HG03060 (cell line): Measurements from ENCODE around the gene SNAP47.

Experiments used
- ATAC-seq: cut with Tn5 transposase; IDR thresholded peaks from one replicate; pipeline ENCODE4 v1.9.1; 2021; ENCODE audit warnings: low read depth, moderate number of reproducible peaks; ENCODE audit not compliant: unreplicated experiment

SNAP47 gene

GRCh38 chr1:227748496-227749182 is 13.4 kb downstream of the SNAP47 start:
- ATAC-seq = no peak

GRCh38 chr1:227749225-227749624 is 14.0 kb downstream of the SNAP47 start:
- ATAC-seq = no peak

- ATAC-seq = no peak
Measured at GRCh38 chr1:227749916-227750710, 14.9 kb downstream of the SNAP47 start.

DNA sequence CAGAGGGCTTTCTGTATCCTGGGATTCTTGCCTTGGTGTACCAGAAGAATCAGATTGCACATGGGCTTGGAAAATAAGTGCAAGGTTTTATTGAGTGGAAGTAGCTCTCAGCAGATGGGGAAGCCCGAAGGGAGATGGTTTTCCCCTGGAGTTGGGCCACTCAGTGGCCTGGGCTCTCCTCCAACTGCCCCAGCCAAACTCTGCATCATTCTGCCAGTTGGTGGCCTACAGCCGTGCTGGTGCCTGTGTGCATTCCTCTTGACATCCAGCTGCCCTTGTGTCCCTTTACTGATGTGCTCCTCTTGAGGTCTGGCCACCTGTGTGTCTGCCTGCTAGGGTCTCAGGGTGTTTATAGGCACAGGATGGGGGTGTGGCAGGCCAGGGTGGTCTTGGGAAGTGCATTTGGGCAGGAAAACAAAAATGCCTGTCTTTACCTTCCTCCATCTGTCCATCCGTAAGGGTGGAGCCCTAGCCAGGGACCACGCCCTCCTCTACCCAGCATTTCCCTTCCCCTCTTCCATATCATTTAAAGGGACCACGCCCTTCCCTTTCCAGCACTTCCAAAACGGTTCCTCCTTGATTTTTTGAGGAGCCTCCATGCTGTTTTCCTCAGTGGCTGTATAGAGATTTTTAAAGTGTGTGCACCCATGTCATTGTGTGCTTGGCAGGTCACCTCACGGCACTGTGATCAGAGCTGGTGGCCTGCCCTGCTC is 18.9 kb downstream of the SNAP47 start:
- ATAC-seq = no peak

DNA sequence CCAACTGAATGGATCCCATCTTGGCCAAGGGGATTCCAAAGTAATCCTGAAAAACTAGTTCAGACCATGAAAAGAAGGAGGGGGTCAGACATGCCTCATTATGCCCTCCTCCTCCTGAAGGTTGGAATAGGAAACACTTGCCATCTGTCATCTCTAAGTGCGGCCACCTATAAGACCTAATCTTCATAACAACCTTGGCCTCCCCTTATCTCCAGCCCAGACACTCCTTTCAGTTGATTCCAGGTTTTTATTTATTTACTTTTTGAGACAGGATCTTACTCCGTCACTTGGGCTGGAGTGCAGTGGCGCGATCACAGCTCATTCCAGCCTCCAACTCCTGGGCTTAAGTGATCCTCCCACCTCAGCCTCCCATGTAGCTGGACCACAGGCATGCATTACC is 19.7 kb downstream of the SNAP47 start:
- ATAC-seq = no peak

DNA sequence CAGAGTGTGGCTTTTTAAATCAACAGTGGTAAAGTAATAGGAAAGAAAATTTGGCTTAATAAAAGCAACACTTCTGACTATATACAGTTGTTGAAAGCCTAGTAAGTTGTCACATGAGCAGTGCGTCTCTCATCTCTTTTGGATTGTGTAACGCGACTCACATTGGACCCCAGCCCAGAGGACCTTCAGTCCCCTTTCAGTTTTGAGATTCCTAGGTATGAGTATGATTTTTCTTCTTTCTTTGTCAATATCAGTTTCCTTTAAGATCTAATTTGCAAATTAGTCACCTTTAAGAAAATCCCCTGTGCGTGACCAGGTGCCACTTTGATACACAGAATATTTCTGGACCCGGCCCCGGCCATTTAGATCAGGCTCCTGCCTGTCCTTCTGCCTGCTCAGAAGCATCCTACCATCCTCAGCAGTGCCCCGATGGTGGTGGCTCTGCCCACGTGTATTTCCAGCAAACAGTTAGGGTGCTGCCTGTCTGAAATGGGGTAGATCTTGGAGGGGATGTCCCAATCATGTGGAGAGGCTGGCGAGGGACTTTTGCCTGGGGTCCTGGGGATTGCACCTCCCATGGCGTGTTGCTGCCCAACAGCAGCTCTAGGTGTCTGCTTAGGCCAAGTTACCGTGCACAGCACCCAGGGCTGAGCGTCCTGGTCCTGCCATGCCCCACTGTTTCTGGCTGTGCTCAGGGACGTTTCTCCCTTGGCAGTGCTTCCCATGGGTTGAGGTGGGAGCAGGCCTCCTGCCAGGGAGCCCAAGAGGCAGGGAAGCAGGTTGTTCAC is 21.1 kb downstream of the SNAP47 start:
- no peak for ATAC-seq

- ATAC-seq = no peak
Measured at GRCh38 chr1:227757781-227758180, 22.5 kb downstream of the SNAP47 start.

DNA sequence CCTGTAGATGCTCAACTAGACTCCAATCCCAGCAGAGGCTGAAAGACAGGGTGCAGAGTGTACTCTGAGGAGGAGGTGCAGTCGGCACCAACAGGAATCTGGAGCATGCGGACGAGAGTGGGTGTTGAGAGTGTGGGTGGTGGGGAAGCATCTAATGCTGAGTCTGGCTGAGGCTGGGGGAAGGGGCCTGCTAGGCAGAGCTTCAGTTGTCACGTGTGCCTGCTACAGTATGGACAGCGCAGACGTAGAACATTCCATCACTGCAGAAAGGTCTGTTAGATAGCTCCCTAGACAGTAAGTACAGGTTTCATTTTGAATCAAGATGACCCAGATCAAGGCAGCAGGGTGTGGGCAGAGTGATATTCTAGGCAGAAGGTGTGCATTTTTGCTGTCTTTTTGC is 23.1 kb downstream of the SNAP47 start:
- peak; percentile 61 for ATAC-seq

DNA sequence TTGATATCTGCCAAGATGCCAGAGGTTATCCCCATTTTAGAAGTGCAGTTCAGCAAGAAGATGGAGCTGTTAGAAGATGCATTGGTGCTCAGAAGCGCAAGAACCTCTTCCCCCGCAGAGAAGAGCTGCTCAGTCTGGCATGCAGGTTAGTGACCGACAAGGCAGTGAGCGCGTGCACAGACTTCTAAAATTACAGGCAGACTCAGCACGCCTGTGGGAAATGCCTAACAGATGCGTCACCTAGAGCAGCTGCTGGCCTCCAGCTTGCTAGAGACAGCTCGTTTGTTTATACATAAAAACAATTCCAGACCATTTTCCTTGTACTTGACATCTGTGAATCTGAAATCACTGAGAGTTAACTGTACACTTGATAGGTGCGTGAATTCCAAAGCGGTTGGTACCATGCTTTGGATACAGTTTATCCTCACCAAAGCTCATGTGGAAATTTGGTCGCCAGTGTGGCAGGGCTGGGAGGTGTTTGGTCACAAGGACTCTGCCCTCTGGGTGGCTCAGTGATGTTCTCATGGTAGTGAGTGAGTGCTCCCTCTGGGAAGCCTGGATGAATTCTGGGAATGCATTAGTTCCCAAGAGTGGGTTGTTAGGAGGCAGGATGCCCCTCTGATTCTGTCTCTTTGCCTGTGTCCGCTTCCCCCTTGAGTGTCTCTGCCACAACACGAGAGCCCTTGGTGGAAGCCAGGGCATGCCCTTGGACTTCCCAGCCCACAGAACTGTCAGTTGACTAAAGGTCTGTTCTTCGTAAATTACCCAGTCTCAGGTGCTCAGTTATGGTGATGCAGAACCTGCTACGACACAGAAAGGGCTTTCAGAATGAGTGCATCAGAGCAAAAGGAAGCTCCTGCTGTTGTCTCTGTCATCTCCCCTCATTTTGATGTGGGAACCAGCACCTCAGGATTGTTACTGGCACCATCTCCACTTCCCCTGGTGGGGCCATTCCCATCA is 24.4 kb downstream of the SNAP47 start:
- no peak for ATAC-seq

DNA sequence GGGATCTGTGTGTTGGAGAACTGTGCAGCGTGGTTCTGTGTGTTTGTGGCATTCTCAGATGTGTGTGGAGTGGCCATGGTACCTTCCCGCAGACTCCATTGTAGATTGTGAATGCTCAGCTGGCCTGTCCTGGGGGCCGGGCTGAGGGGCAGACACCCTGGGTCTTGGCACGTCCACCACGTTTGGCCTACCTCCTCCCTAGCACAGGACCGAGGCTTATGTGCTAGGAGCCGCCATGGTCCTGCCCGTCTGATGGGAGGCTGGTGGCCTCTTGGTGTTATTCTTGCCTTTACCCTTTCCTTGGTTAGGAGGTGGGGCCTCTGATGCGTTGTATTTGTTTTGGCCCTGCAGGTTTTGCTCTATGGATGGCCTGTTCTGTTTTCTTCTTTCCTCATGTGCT is 25.1 kb downstream of the SNAP47 start:
- no peak for ATAC-seq

DNA sequence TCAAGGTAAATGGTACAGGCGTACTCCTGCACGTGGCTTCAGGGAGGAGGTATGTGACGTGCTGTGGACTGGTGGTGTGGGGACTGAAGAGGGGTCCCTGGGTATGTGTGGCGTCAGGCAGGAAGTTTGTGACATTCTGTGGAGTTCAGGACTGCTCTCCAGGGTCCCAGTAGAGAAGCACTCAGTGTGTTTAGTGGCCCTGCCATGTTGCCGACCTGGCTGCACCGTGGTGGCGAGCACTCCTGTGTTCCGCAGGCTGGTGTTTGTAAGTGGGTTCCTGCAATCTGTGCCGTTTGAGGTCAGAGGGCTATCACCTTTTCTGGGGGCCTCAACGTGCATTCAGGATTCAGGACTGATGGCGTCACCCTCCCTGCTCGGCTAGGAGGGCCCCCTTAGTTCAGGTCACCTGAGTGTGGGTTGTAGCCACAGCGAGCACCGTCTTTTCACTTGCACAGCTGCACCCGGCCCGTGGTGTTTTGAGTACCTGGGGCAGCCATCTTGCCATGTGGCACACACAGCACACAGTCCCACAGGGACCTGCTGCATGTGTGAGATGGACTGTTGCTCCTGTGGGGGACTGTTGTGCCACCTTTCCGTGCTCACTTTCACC is 26.5 kb downstream of the SNAP47 start:
- ATAC-seq = no peak

- ATAC-seq = peak; percentile 30
Measured at GRCh38 chr1:227762231-227762911, 27.1 kb downstream of the SNAP47 start.

DNA sequence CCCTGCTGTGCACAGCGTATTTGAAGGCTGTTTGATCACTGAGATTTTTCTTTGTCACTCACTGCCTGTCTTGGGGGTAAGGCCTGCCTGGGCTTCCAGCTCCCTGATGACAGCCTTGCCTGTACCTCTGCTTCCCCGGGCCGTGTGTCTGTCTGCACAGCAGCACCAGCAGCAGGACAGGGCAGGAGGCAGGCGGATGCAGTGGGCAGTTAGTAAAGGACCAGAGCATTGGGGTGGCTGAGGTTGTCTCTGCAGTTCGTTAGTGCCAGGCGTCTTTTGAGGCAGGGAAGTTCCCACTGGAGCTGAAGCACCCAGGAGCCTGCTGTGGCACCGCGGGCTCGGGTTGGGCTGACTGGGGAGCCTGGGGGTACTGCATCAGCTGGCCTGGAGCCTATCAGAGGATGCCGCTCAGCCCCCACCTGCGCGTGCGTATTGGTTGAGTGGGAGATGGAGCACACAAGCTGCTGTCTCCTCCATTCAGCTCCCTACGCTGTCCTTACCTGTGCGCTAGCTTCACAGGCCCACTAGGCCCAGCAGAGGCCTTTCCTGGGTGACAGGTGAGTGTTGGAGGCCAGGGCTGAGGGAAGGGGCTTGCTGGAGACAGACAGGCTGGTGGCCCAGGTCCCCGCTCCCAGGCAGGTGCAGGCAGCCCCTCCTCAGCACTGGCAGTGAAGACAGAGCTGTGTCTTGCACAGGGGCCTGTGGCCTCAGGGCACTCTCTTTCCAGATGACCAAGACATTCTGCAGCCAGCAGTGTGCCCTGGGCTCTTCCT is 28.2 kb downstream of the SNAP47 start:
- no peak for ATAC-seq

- ATAC-seq = no peak
Measured at GRCh38 chr1:227764019-227764391, 28.8 kb downstream of the SNAP47 start.

- no peak for ATAC-seq
Measured at GRCh38 chr1:227765261-227766014, 30.2 kb downstream of the SNAP47 start.

- no peak for ATAC-seq
Measured at GRCh38 chr1:227766015-227766634, 30.9 kb downstream of the SNAP47 start.
